ENCODE results near the gene UBE2D2. TPM values are rescaled to one million over a fixed set of nuclear protein-coding genes. Genes with fewer than 3 reads are reported as not detected.
"Not testable (repeated sequence)": the region's sequence is repeated elsewhere in the genome, so short reads cannot be mapped to it uniquely, and the experiment has no call there.

UBE2D2 gene
- polyA plus RNA-seq, 3 donors = 41.2 to 167 (median 133) TPM

GRCh38 chr5:139513434-139513833, 47.7 kb upstream of the UBE2D2 start:
- peaks cover 29 to 30% of the 10 kb centered on the region in 2 donors for H3K4me1 ChIP-seq (ENCODE audit: control insufficient read depth in 1 of 2, insufficient read depth in 2 of 2, low read length in 2 of 2)
- intact Hi-C loops (cut with micrococcal nuclease) = loop anchor here in 1 of 2 donors (1.0 kb wide), 1 partner anchor 89 kb away; no protein-coding TSS in a partner anchor
- not testable (repeated sequence) for H3K36me3 Mint-ChIP-seq; H3K9me3 ChIP-seq (replicated peaks in 1 of 2; ENCODE audit: control insufficient read depth in 1 of 2, insufficient read depth in 1 of 2, low read length in 2 of 2); H3K9me3 Mint-ChIP-seq; H3K4me3 ChIP-seq (replicated peaks in 1 of 3; ENCODE audit: low read depth in 2 of 3, low read length in 3 of 3); H4K20me1 ChIP-seq (ENCODE audit: insufficient read depth, low read length); H2AFZ ChIP-seq (ENCODE audit: insufficient read depth, low read depth, low read length, poor library complexity, severe bottlenecking); H3K27ac ChIP-seq (ENCODE audit: low read depth in 1 of 2, low read length in 2 of 2); H3K4me2 ChIP-seq (replicated peaks; ENCODE audit: extremely low read depth, low read length, poor library complexity, severe bottlenecking); H3K79me2 ChIP-seq (ENCODE audit: insufficient read depth, low read length); H3K27me3 Mint-ChIP-seq (ENCODE audit: low read depth in 3 of 3); H3K36me3 ChIP-seq (replicated peaks in 1 of 2; ENCODE audit: control insufficient read depth in 1 of 2, insufficient read depth in 2 of 2, low read length in 2 of 2); H3K4me3 Mint-ChIP-seq; H3K27me3 ChIP-seq (ENCODE audit: control insufficient read depth in 2 of 2, insufficient read depth in 2 of 2, low read length in 2 of 2); H3K9ac ChIP-seq (ENCODE audit: insufficient read depth, low read length, poor library complexity, severe bottlenecking)
- Mint-ChIP-seq H3K4me1 (peaks cover 33% of the 10 kb centered on the region), H3K27ac (peak overlapping the region in 3 of 7 donors; percentile 24 to 51 (median 38))
- TF ChIP-seq, protein P1, sequence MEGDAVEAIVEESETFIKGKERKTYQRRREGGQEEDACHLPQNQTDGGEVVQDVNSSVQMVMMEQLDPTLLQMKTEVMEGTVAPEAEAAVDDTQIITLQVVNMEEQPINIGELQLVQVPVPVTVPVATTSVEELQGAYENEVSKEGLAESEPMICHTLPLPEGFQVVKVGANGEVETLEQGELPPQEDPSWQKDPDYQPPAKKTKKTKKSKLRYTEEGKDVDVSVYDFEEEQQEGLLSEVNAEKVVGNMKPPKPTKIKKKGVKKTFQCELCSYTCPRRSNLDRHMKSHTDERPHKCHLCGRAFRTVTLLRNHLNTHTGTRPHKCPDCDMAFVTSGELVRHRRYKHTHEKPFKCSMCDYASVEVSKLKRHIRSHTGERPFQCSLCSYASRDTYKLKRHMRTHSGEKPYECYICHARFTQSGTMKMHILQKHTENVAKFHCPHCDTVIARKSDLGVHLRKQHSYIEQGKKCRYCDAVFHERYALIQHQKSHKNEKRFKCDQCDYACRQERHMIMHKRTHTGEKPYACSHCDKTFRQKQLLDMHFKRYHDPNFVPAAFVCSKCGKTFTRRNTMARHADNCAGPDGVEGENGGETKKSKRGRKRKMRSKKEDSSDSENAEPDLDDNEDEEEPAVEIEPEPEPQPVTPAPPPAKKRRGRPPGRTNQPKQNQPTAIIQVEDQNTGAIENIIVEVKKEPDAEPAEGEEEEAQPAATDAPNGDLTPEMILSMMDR (IDR thresholded peaks at IDR 0.05) = peak; percentile 76
- peak; percentile 80 to 88 (median 85) for DNase-seq
- 90% methylated on average over 4 of the region's 5 CpGs for WGBS (ENCODE audit: insufficient coverage)

DNA sequence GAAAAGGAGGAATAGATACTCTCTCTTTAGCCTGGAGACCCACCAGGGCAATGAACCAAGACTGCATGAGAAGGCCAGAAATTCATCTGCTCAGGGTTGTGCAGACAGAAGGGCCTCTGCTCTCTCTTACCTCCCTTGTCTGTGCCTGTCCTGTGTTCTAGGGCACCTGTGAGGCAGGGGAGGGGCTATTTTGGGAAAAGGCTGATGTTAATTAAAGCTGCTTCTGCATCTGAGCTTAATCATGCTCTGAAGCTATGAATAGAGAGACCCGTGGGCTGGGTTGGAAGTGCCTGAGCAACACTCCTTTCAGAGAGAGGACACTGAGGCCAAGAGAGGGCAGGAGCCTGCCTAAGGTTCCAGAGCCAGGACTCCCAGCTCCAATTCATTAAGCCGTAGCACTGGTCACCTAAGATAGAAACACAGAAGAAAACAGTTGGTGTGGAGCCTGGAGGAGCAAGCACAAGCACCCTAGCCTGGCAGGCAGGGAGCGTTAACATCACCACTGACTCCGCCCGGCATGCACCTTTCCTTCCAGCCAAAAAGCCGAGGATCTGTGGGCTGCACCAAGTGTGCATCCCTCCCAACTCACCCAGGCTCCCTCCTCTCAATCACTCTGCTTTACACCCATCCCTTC, 47.2 kb upstream of the UBE2D2 start:
- H3K27ac Mint-ChIP-seq = no peak overlapping the region
- intact Hi-C loops (cut with micrococcal nuclease) = loop anchor here (1.0 to 2.0 kb wide), 2 partner anchors 90 to 91 kb away; no protein-coding TSS in a partner anchor

More for the DNA sequence above, 47.2 kb upstream of the UBE2D2 start:
- H3K9me3 Mint-ChIP-seq = peaks cover 0 to 8% (median 6%) of the 10 kb centered on the region in 7 donors
- no peak for DNase-seq
- Histone ChIP-seq H3K27ac (ENCODE audit: low read depth in 1 of 2, low read length in 2 of 2) (no peak overlapping the region), H3K36me3 (replicated peaks in 1 of 2; ENCODE audit: control insufficient read depth in 1 of 2, insufficient read depth in 2 of 2, low read length in 2 of 2) (no peaks in the 10 kb centered on the region), H3K27me3 (ENCODE audit: control insufficient read depth in 2 of 2, insufficient read depth in 2 of 2, low read length in 2 of 2) (no peaks in the 10 kb centered on the region), H3K9ac (ENCODE audit: insufficient read depth, low read length, poor library complexity, severe bottlenecking) (no peak overlapping the region), H3K9me3 (replicated peaks in 1 of 2; ENCODE audit: control insufficient read depth in 1 of 2, insufficient read depth in 1 of 2, low read length in 2 of 2) (peaks cover 0 to 3% of the 10 kb centered on the region in 2 donors), H3K4me2 (replicated peaks; ENCODE audit: extremely low read depth, low read length, poor library complexity, severe bottlenecking) (no peak overlapping the region), H2AFZ (ENCODE audit: insufficient read depth, low read depth, low read length, poor library complexity, severe bottlenecking) (no peak overlapping the region), H3K4me3 (replicated peaks in 1 of 3; ENCODE audit: low read depth in 2 of 3, low read length in 3 of 3) (no peak overlapping the region), H3K79me2 (ENCODE audit: insufficient read depth, low read length) (no peaks in the 10 kb centered on the region), H4K20me1 (ENCODE audit: insufficient read depth, low read length) (no peaks in the 10 kb centered on the region), H3K4me1 (ENCODE audit: control insufficient read depth in 1 of 2, insufficient read depth in 2 of 2, low read length in 2 of 2) (peaks cover 33% of the 10 kb centered on the region in 2 donors)
- H3K4me3 Mint-ChIP-seq = no peak overlapping the region
- H3K36me3 Mint-ChIP-seq = peaks cover 0 to 4% of the 10 kb centered on the region in 2 donors
- H3K27me3 Mint-ChIP-seq (ENCODE audit: low read depth in 3 of 3) = peaks cover 1 to 9% (median 2%) of the 10 kb centered on the region in 3 donors
- 95% methylated on average over 6 of the region's 6 CpGs for WGBS (ENCODE audit: insufficient coverage)
- H3K4me1 Mint-ChIP-seq = peaks cover 39% of the 10 kb centered on the region
- TF ChIP-seq, protein P1 (IDR thresholded peaks at IDR 0.05) = peak; percentile 32

Measured in CD14-positive monocyte (primary cell).